Upper lobe of right lung (tissue), 1 donor: ENCODE results near the gene CAMK1G. TPM values are rescaled to one million over a fixed set of nuclear protein-coding genes. Genes with fewer than 3 reads are reported as not detected.

ENCODE experiments used
- ATAC-seq: fragments of 200-7000 bp; cut with Tn5 transposase; one replicate; pipeline ENCODE4 v1.9.1; 2020; ENCODE audit warnings: mild to moderate bottlenecking, moderate library complexity
- DNase-seq: peaks from one replicate; pipeline ENCODE4 v3.0.0-alpha.2; 2020
- H3K27ac ChIP-seq: fragments of 200-600 bp; one replicate; pipeline ENCODE4 v1.8.0; 2022
- H3K27me3 ChIP-seq: fragments of 200-600 bp; one replicate; pipeline ENCODE4 v1.8.0; 2022; ENCODE audit warnings: mild to moderate bottlenecking
- H3K36me3 ChIP-seq: fragments of 200-600 bp; one replicate; pipeline ENCODE4 v1.8.0; 2022
- H3K4me1 ChIP-seq: fragments of 200-600 bp; one replicate; pipeline ENCODE4 v1.8.0; 2022
- H3K4me3 ChIP-seq: fragments of 200-600 bp; one replicate; pipeline ENCODE4 v1.8.0; 2022; ENCODE audit warnings: mild to moderate bottlenecking
- H3K9me3 ChIP-seq: fragments of 200-600 bp; one replicate; pipeline ENCODE4 v1.8.0; 2022
- CTCF ChIP-seq: fragments of 200-600 bp; IDR thresholded peaks from one replicate; pipeline ENCODE4 v1.8.0; 2022; ENCODE audit warnings: antibody characterized with exemption
- intact Hi-C: fragments of 100-400 bp; cut with DNase I; formaldehyde crosslinking; loops from one replicate; pipeline ENCODE4 v1.11.0; 2022
- total RNA-seq: library from RNA; stranded (reverse); fragmentation: NEBNext Ultra II Directional; extraction: Animal tissue kit (Norgen Biotek cat#: 25700); gene quantifications from one replicate; pipeline ENCODE4 v1.2.1, GENCODE V29; 2021
- donor health status: DM: no; HTN: yes; CAD: no; lungs with severe emphysema.

CAMK1G gene
- total RNA-seq, 1 donor from 2014 or later, result 1.4 TPM

GRCh38 chr1:209652121-209652735 is 68.7 kb downstream of the CAMK1G start, which contains the start of gene LAMB3:
Gene LAMB3, minus strand, starts transcription at chr1:209652425. Its CDS starts 1,481 bp downstream, at chr1:209650944.
- no peak for TF ChIP-seq CTCF
- H3K9me3 ChIP-seq, result no peaks in the 10 kb centered on the region
- no peaks in the 10 kb centered on the region for H3K36me3 ChIP-seq
- intact Hi-C loops, result no loop called here
- H3K4me3 ChIP-seq, result peak within 1 kb of the TSS; percentile 17
- H3K27me3 ChIP-seq, result no peaks in the 10 kb centered on the region
- DNase-seq (peak; percentile 82), ATAC-seq (peak; percentile 66)
- peaks cover 39% of the 10 kb centered on the region for H3K4me1 ChIP-seq
- peak within 1 kb of the TSS; percentile 59 for H3K27ac ChIP-seq

- Histone ChIP-seq H3K4me3 (no peak overlapping the region), H3K36me3 (no peaks in the 10 kb centered on the region), H3K9me3 (no peaks in the 10 kb centered on the region), H3K4me1 (peaks cover 37% of the 10 kb centered on the region), H3K27me3 (no peaks in the 10 kb centered on the region), H3K27ac (peak overlapping the region; percentile 59)
- intact Hi-C loops, result no loop called here
- TF ChIP-seq CTCF, result no peak
- ATAC-seq, result peak; percentile 89
- DNase-seq, result peak; percentile 92
Observed at GRCh38 chr1:209652873-209653401, 69.4 kb downstream of the CAMK1G start.

GRCh38 chr1:209653915-209654351 is 70.4 kb downstream of the CAMK1G start:
- H3K36me3 ChIP-seq, result no peaks in the 10 kb centered on the region
- DNase-seq (no peak), ATAC-seq (no peak)
- intact Hi-C loops, result no loop called here
- H3K4me3 ChIP-seq, result no peak overlapping the region
- no peaks in the 10 kb centered on the region for H3K9me3 ChIP-seq
- TF ChIP-seq CTCF, result no peak
- H3K4me1 ChIP-seq, result peaks cover 31% of the 10 kb centered on the region
- no peaks in the 10 kb centered on the region for H3K27me3 ChIP-seq
- H3K27ac ChIP-seq, result no peak overlapping the region

GRCh38 chr1:209655411-209656231 is 72.1 kb downstream of the CAMK1G start:
- TF ChIP-seq CTCF, result no peak
- Histone ChIP-seq H3K27me3 (no peaks in the 10 kb centered on the region), H3K36me3 (no peaks in the 10 kb centered on the region), H3K9me3 (no peaks in the 10 kb centered on the region), H3K27ac (no peak overlapping the region), H3K4me3 (no peak overlapping the region), H3K4me1 (peaks cover 26% of the 10 kb centered on the region)
- intact Hi-C loops, result no loop called here
- ATAC-seq (no peak), DNase-seq (no peak)

- Histone ChIP-seq H3K36me3 (no peaks in the 10 kb centered on the region), H3K27me3 (no peaks in the 10 kb centered on the region), H3K4me1 (peaks cover 16% of the 10 kb centered on the region), H3K4me3 (no peak overlapping the region), H3K9me3 (no peaks in the 10 kb centered on the region), H3K27ac (no peak overlapping the region)
- no peak for TF ChIP-seq CTCF
- DNase-seq (no peak), ATAC-seq (peak; percentile 26)
- intact Hi-C loops, result no loop called here
Observed at GRCh38 chr1:209657140-209657879, 73.8 kb downstream of the CAMK1G start.
